HL-60 (cell line): ENCODE data around the gene SUSD4.

Experiments
- CTCF ChIP-seq: IDR thresholded peaks from one replicate; pipeline ENCODE4 v1.5.1; 2011; ENCODE audit warnings: low read length, control low read depth, inconsistent platforms; ENCODE audit not compliant: insufficient read depth
- POLR2AphosphoS5 ChIP-seq: IDR thresholded peaks from 2 replicates; pipeline ENCODE4 v1.6.1; 2012; ENCODE audit warnings: low read depth

GRCh38 chr1:223345720-223346119 is 18.3 kb downstream of the SUSD4 start:
- no peak for TF ChIP-seq CTCF
- TF ChIP-seq POLR2AphosphoS5: no peak
